ENCODE measurements around the gene TMCC2. TPM values are rescaled to one million over a fixed set of nuclear protein-coding genes. Genes with fewer than 3 reads are reported as not detected.
A peak's percentile ranks its signal among the peaks of the same experiment; 100 is the strongest.

The TMCC2 gene
- total and polyA plus RNA-seq, 5 experiments from 2014 or later = 0.37 to 4.7 (median 2.0) TPM

GRCh38 chr1:205318231-205318991 lies 90.7 kb downstream of the TMCC2 start:
- Mint-ChIP-seq H3K9me3 (peaks cover 0 to 10% (median 0%) of the 10 kb centered on the region in 9 donors), H3K4me1 (peaks cover 47 to 90% (median 76%) of the 10 kb centered on the region in 4 donors), H3K27me3 (no peaks in the 10 kb centered on the region), H3K4me3 (peak overlapping the region; percentile 92 to 100 (median 98)), H3K36me3 (peaks cover 12 to 27% (median 12%) of the 10 kb centered on the region in 3 donors), H3K27ac (peak overlapping the region; percentile 83 to 99 (median 96))
- DNase-seq (no peak), ATAC-seq (no peak)
- POLR2A ChIA-PET = interaction anchor here (0.7 to 22.9 kb wide), 11 partner anchors 11 to 91 kb away, joined by 3 to 590 read pairs (median 4); partner anchors contain the start of gene TMCC2

- ATAC-seq = peak; percentile 25 to 35
- POLR2A ChIA-PET = interaction anchor here (0.6 to 22.9 kb wide), 11 partner anchors 8 to 92 kb away, joined by 3 to 590 read pairs (median 4); partner anchors contain the start of gene TMCC2
- Mint-ChIP-seq H3K4me1 (peaks cover 43 to 88% (median 75%) of the 10 kb centered on the region in 4 donors), H3K4me3 (peak overlapping the region; percentile 92 to 100 (median 98)), H3K27ac (peak overlapping the region; percentile 83 to 99 (median 96)), H3K36me3 (peaks cover 12 to 23% (median 12%) of the 10 kb centered on the region in 3 donors), H3K27me3 (no peaks in the 10 kb centered on the region), H3K9me3 (peaks cover 0 to 10% (median 0%) of the 10 kb centered on the region in 9 donors)
- peak in 7 of 10 donors; percentile 17 to 69 (median 33) for DNase-seq
Observed at GRCh38 chr1:205319081-205320018, 91.6 kb downstream of the TMCC2 start.

GRCh38 chr1:205321162-205321958 lies 93.6 kb downstream of the TMCC2 start, which contains the start of gene NUAK2:
Gene NUAK2 (minus strand): TSS chr1:205321745. CDS start chr1:205321628, 117 bp downstream.
- peak; percentile 80 to 91 (median 84) for DNase-seq
- Mint-ChIP-seq H3K36me3 (peaks cover 12 to 23% (median 12%) of the 10 kb centered on the region in 3 donors), H3K9me3 (peaks cover 0 to 10% (median 0%) of the 10 kb centered on the region in 9 donors), H3K27ac (peak within 1 kb of the TSS; percentile 83 to 99 (median 96)), H3K4me1 (peaks cover 46 to 83% (median 70%) of the 10 kb centered on the region in 4 donors), H3K27me3 (peaks cover 0 to 2% (median 0%) of the 10 kb centered on the region in 5 donors), H3K4me3 (peak within 1 kb of the TSS; percentile 92 to 100 (median 98))
- peak; percentile 87 to 93 for ATAC-seq
- POLR2A ChIA-PET = interaction anchor here (0.6 to 22.9 kb wide), 11 partner anchors 7 to 162 kb away, joined by 3 to 590 read pairs (median 5); no protein-coding TSS in a partner anchor

- POLR2A ChIA-PET = interaction anchor here (1.5 to 22.9 kb wide), 6 partner anchors 8 to 47 kb away, joined by 4 to 590 read pairs (median 141); no protein-coding TSS in a partner anchor
- no peak for ATAC-seq
- H3K27me3 Mint-ChIP-seq = peaks cover 0 to 2% (median 0%) of the 10 kb centered on the region in 5 donors
- peaks cover 12 to 23% (median 12%) of the 10 kb centered on the region in 3 donors for H3K36me3 Mint-ChIP-seq
- DNase-seq = no peak
- H3K27ac Mint-ChIP-seq = peak overlapping the region in 9 of 10 donors; percentile 61 to 98 (median 92)
- H3K9me3 Mint-ChIP-seq = peaks cover 0 to 10% (median 0%) of the 10 kb centered on the region in 9 donors
- peaks cover 40 to 78% (median 65%) of the 10 kb centered on the region in 4 donors for H3K4me1 Mint-ChIP-seq
- H3K4me3 Mint-ChIP-seq = peak overlapping the region; percentile 92 to 100 (median 98)
Observed at GRCh38 chr1:205321959-205322283, 94.2 kb downstream of the TMCC2 start.

Other genes with a start within 250 kb of the TMCC2 start
- gene CNTN2, start 184.7 kb upstream of the TMCC2 start, total RNA-seq = not detected
- gene CNTN2, start 184.7 kb upstream of the TMCC2 start, polyA plus RNA-seq = not detected
- gene TMEM81, start 143.5 kb upstream of the TMCC2 start, total RNA-seq = 1 to 10 TPM; 5.3 to 5.7 TPM
- gene TMEM81, start 143.5 kb upstream of the TMCC2 start, polyA plus RNA-seq = under 1 TPM; 0.57 to 0.90 (median 0.73) TPM
- 10 to 100 TPM; 28.0 to 31.5 TPM for gene RBBP5, start 106.0 kb upstream of the TMCC2 start, total RNA-seq
- 10 to 100 TPM; 20.4 to 23.2 (median 22.5) TPM for gene RBBP5, start 106.0 kb upstream of the TMCC2 start, polyA plus RNA-seq
- 10 to 100 TPM; 15.9 to 17.5 TPM for gene DSTYK, start 16.2 kb upstream of the TMCC2 start, total RNA-seq
- gene DSTYK, start 16.2 kb upstream of the TMCC2 start, polyA plus RNA-seq = 1 to 10 TPM; 5.2 to 8.6 (median 7.0) TPM
- gene NUAK2, start 93.8 kb downstream of the TMCC2 start, total RNA-seq = 10 to 100 TPM; 46.9 to 47.9 TPM
- gene NUAK2, start 93.8 kb downstream of the TMCC2 start, polyA plus RNA-seq = 10 to 100 TPM; 14.3 to 73.6 (median 34.0) TPM
- gene KLHDC8A, start 129.0 kb downstream of the TMCC2 start, total RNA-seq = not detected
- gene KLHDC8A, start 129.0 kb downstream of the TMCC2 start, polyA plus RNA-seq = not detected
- gene LEMD1, start 194.1 kb downstream of the TMCC2 start, total RNA-seq = not detected
- not detected for gene LEMD1, start 194.1 kb downstream of the TMCC2 start, polyA plus RNA-seq
- gene BLACAT1, start 228.1 kb downstream of the TMCC2 start, total RNA-seq = under 1 TPM; 0.11 to 0.31 TPM
- not detected for gene BLACAT1, start 228.1 kb downstream of the TMCC2 start, polyA plus RNA-seq